Body of pancreas (tissue), 4 donors: ENCODE measurements around the gene ADAM10. TPM values are rescaled to one million over a fixed set of nuclear protein-coding genes. Genes with fewer than 3 reads are reported as not detected.

ENCODE experiments used
- ATAC-seq: fragments of 150-250 bp; one replicate; pipeline ENCODE4 v1.9.1; 2016
- DNase-seq, 4 donors: peaks; one replicate each; pipeline ENCODE4 v3.0.0-alpha.2; 2019
- H3K27ac ChIP-seq, 4 donors: fragments of 200-600 bp; sonication (generic); 1 replicate in 3 of 4; 2 replicates in 1 of 4; pipeline versions ENCODE4 v1.5.1 to v1.6.1; 2016 to 2019; ENCODE audit warnings: mild to moderate bottlenecking in 1 of 4, mixed read lengths in 1 of 4, moderate library complexity in 1 of 4
- H3K27me3 ChIP-seq, 2 donors: fragments of 200-600 bp; sonication (generic); one replicate each; pipeline ENCODE4 v1.6.0; 2016; ENCODE audit warnings: mild to moderate bottlenecking in 1 of 2
- H3K36me3 ChIP-seq, 2 donors: fragments of 200-600 bp; sonication (generic); replicated peaks in 1 of 2; 2 replicates each; pipeline ENCODE4 v1.5.1; 2016; ENCODE audit warnings: low read depth in 2 of 2; ENCODE audit not compliant: insufficient read depth in 1 of 2
- H3K4me1 ChIP-seq: fragments of 200-600 bp; sonication (generic); one replicate; pipeline ENCODE4 v1.6.0; 2016
- H3K4me3 ChIP-seq, 2 donors: fragments of 200-600 bp; sonication (generic); 1 replicate in 1 of 2; 2 replicates in 1 of 2; pipeline ENCODE4 v1.5.1; 2016 to 2019
- H3K9me3 ChIP-seq, 3 donors: fragments of 200-600 bp; sonication (generic); 1 replicate in 2 of 3; 2 replicates in 1 of 3; pipeline ENCODE4 v1.5.1; 2016
- POLR2A ChIP-seq, 3 donors: fragments of 450-650 bp; IDR thresholded peaks; one replicate each; pipeline ENCODE4 v1.6.1; 2016; ENCODE audit warnings: antibody characterized with exemption in 3 of 3, mild to moderate bottlenecking in 2 of 3
- WGBS, 2 donors: methylation state at CpG; one replicate each; pipeline ENCODE4 v1.1.5; 2017; 5-methylcytosine and 5-hydroxymethylcytosine counted together
- intact Hi-C: fragments of 100-400 bp; cut with DNase I; formaldehyde crosslinking; loops from one replicate; pipeline ENCODE4 v1.15.1; 2023
- total RNA-seq, 2 donors: library from RNA; depleted of rRNA; stranded (reverse); fragments of >200 nt; gene quantifications; one replicate each; pipeline ENCODE4 v1.1.0, GENCODE V29; 2016
- TF ChIP-seq, protein P1 (sequence below), 7 experiments: fragments of 450-650 bp in 4 of 7; fragments of 200-600 bp in 3 of 7; sonication (generic) in 3 of 7; IDR thresholded peaks; one replicate each; pipeline ENCODE4 v1.5.1; 2016 to 2019; ENCODE audit warnings: antibody characterized with exemption in 7 of 7

Gene ADAM10
- total RNA-seq, 2 donors from 2014 or later: 29.1 to 35.6 TPM

- ATAC-seq (no peak), DNase-seq (no peak)
- H3K27me3 ChIP-seq: no peaks in the 10 kb centered on the region
- H3K9me3 ChIP-seq: no peaks in the 10 kb centered on the region
- H3K4me1 ChIP-seq: peaks cover 14% of the 10 kb centered on the region
- WGBS, 2 donors: 88 to 90% methylated on average over 8 to 9 of the region's 9 CpGs
- peak overlapping the region in 1 of 4 donors; percentile 17 for H3K27ac ChIP-seq
- intact Hi-C loops: no loop called here
- H3K4me3 ChIP-seq: no peak overlapping the region
- TF ChIP-seq, protein P1, sequence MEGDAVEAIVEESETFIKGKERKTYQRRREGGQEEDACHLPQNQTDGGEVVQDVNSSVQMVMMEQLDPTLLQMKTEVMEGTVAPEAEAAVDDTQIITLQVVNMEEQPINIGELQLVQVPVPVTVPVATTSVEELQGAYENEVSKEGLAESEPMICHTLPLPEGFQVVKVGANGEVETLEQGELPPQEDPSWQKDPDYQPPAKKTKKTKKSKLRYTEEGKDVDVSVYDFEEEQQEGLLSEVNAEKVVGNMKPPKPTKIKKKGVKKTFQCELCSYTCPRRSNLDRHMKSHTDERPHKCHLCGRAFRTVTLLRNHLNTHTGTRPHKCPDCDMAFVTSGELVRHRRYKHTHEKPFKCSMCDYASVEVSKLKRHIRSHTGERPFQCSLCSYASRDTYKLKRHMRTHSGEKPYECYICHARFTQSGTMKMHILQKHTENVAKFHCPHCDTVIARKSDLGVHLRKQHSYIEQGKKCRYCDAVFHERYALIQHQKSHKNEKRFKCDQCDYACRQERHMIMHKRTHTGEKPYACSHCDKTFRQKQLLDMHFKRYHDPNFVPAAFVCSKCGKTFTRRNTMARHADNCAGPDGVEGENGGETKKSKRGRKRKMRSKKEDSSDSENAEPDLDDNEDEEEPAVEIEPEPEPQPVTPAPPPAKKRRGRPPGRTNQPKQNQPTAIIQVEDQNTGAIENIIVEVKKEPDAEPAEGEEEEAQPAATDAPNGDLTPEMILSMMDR (IDR thresholded peaks at IDR 0.05): no peak
- no peak for TF ChIP-seq POLR2A (IDR thresholded peaks at IDR 0.05)
- H3K36me3 ChIP-seq: no peaks in the 10 kb centered on the region
Measured at GRCh38 chr15:58546066-58546591, 203.4 kb downstream of the ADAM10 start.

- no peaks in the 10 kb centered on the region for H3K9me3 ChIP-seq
- no peaks in the 10 kb centered on the region for H3K27me3 ChIP-seq
- intact Hi-C loops: no loop called here
- no peak for ATAC-seq
- TF ChIP-seq, protein P1 (IDR thresholded peaks at IDR 0.05): no peak
- TF ChIP-seq POLR2A (IDR thresholded peaks at IDR 0.05): no peak
- DNase-seq: no peak
- no peak overlapping the region for H3K27ac ChIP-seq
- no peak overlapping the region for H3K4me3 ChIP-seq
- H3K36me3 ChIP-seq: no peaks in the 10 kb centered on the region
- peaks cover 14% of the 10 kb centered on the region for H3K4me1 ChIP-seq
- 93 to 96% methylated on average over 18 of the region's 18 CpGs for whole genome bisulfite sequencing, 2 donors
Measured at GRCh38 chr15:58545307-58546065, 204.0 kb downstream of the ADAM10 start.

GRCh38 chr15:58544756-58545155, 204.8 kb downstream of the ADAM10 start:
- no peak for DNase-seq

GRCh38 chr15:58543664-58544335, 205.7 kb downstream of the ADAM10 start:
- TF ChIP-seq POLR2A (IDR thresholded peaks at IDR 0.05): no peak
- TF ChIP-seq, protein P1 (IDR thresholded peaks at IDR 0.05): no peak
- Histone ChIP-seq H3K9me3 (no peaks in the 10 kb centered on the region), H3K4me3 (no peak overlapping the region), H3K4me1 (peaks cover 14% of the 10 kb centered on the region), H3K27ac (no peak overlapping the region), H3K27me3 (no peaks in the 10 kb centered on the region), H3K36me3 (no peaks in the 10 kb centered on the region)
- intact Hi-C loops: no loop called here
- 85 to 91% methylated on average over 16 to 17 of the region's 17 CpGs for WGBS, 2 donors
- ATAC-seq: no peak
- DNase-seq: no peak

More at GRCh38 chr15:58544756-58545155, 204.8 kb downstream of the ADAM10 start:
- Histone ChIP-seq H3K4me1 (peaks cover 14% of the 10 kb centered on the region), H3K27me3 (no peaks in the 10 kb centered on the region), H3K9me3 (no peaks in the 10 kb centered on the region), H3K27ac (no peak overlapping the region), H3K4me3 (no peak overlapping the region), H3K36me3 (no peaks in the 10 kb centered on the region)
- WGBS, 2 donors: 84 to 85% methylated on average over 5 of the region's 5 CpGs
- TF ChIP-seq, protein P1 (IDR thresholded peaks at IDR 0.05): no peak
- TF ChIP-seq POLR2A (IDR thresholded peaks at IDR 0.05): no peak
- ATAC-seq: no peak
- intact Hi-C loops: no loop called here
